OCI-M2 (cell line): ENCODE measurements around the gene HIGD2A.

Experiments used
- DNase-seq: peaks from one replicate; lab custom pipeline; 2025; ENCODE audit not compliant: unreplicated experiment; lab: John Stamatoyannopoulos, UW

HIGD2A gene

DNA sequence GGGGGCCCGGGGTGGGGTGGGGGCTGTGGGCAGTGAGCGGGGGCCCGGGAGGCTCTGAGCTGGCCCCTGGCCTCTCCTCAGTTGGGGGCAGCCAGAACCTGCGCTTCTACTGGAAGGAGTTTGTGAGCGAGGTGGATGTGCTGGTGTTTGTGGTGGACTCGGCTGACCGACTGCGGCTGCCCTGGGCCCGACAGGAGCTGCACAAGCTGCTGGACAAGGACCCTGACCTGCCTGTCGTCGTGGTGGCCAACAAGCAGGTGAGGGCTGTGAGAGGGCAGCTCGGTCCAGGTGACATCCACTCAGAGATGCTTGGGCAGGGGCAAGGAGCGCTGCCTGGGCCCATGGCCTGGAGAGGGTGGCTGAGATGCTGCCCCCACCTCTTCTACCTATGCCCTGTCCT lies 19.8 kb upstream of the HIGD2A start:
- DNase-seq, result no peak

DNA sequence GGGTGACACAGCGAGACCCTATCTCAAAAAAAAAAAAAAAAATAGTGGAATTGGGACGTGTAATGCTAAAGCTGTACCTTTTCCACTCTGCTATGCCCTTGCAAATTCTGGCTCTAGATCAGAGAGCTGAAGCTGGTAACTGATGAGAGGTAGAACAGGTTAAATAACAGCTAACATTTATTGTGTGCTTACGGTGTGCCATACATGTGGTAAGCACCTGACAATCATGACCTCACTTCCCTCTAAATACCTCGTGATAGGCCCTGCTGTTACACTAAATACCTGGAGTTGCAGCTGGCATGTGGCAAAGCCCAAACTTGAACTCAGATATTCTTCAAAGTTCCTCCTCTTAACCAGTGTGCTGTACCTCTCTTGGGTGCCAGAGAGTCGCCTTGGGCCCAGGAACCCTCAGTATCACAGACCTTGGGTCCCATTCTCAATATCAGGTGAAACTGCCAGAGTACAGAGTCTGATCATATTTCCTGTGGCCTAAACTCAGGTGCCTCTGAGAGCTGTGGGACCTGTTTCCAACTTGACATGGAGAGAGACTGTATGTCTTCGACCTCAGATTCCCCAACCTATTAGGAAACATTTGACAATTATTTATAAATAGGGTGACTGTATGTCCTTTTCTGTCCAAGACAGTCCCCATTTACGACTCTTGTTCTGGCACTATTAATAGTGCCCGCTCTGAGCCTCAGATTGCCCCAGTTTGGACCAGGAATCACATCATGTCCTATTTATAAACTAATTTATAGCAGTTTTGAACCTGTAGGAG lies 18.4 kb upstream of the HIGD2A start:
- no peak for DNase-seq

DNA sequence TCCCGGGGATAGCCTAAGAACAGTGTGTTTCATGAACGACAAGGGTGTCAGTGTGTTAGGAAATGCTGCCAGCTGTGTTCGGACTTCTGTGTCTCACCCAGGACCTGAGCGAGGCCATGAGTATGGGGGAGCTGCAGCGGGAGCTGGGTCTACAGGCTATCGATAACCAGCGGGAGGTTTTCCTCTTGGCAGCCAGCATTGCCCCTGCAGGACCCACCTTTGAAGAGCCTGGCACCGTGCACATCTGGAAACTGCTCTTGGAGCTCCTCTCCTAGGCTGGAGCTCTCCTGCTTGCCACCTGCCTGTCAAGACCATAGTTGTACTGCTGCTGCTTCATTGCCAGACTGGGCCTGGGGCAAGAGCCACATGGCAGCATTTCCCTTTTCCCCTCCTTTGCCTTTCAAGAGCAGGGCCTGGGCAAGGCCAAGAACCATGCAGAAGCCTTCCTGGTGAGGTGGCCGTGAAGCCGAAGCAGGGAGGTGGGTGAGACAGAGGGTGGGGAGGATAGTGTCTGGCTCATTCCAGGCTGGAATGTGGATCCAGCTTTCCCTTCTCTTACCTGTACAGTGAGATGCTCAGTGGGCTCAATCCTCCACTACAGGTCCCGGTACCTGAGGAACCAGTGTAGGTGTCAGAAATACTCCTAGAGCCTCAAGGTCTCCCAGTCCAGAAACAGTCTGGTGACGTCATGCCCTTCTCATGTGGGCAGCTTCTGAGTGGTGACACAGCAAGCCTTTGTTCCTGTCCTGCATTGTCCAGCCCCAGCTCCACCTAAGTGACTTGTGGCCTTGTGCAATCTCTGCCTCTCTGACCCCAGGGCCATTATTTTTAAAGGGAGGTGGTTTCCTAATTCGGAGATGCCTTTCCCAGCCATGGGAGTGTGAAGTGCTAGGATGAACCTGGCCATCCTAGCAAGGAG lies 16.7 kb upstream of the HIGD2A start:
- no peak for DNase-seq

DNA sequence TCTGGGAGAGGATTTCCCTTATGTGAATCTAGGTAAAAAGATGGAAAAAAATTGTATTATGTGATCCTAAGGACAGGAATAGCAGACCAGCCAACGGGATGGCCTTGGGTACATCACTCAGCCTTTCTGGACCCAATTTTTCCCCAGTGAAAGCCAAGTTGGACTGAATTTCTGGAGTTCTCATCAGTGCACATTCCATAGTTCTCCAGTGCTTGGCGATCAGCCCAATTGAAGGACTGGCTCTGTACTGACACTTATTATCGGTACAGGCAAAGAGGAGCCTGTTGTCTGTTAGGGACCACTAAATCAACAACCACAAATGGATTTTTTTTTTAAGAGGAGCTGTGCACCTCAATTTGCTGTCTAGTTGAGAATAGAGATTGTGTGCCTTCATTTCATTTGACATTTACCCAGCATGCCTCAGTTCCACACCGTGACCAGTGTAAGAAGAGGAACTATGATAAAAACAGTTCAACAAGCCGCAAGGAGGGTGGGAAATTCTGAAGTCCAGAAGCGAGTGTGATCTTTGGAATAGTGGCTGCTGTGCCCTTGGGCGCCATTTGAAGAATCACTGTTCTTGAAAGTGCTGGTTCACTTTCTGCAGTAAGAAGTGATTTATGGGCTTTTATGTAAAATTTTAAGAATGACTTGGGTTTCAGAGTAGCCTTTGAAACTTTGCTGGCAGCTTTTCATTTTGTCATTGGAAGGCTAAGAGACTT lies 15.3 kb upstream of the HIGD2A start:
- no peak for DNase-seq

DNA sequence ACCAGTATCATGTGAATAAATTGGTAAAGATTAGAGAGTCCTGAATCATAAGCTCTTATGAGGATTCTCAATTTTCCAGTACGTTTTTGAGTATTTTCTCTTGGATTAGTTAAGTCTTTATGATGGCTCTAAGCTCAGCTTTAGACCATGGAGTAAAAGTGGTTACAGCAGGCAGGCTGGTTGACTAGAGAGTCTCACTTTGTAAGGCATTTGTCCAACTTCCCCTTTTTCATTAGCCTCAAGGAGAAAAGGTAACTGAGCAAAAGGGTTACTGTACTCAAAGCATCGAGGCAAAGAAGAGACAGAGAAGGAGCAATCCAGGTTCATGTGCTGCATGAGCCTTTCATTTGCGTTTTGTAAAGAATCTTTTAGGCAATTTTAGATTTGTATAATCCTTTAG lies 8.7 kb upstream of the HIGD2A start:
- no peak for DNase-seq

DNA sequence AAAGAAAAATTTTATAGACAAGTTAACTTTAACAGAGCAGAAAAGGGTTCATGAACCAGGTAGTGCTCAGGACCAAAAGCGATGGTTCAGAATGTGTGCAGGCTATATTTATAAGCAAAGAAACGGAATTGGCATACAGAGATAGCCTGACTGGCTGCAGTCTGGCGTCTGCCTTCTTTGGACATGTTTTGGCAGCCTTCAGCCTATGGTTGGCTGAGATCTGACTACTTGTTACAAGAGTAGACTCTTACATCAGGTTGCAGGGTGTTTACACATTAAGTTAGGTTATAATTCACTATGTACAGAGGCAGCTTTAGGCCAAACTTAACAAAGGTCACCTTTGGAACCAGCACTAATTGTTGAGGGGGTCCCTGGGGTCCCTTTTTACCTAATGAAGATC lies 7.1 kb upstream of the HIGD2A start:
- no peak for DNase-seq

DNA sequence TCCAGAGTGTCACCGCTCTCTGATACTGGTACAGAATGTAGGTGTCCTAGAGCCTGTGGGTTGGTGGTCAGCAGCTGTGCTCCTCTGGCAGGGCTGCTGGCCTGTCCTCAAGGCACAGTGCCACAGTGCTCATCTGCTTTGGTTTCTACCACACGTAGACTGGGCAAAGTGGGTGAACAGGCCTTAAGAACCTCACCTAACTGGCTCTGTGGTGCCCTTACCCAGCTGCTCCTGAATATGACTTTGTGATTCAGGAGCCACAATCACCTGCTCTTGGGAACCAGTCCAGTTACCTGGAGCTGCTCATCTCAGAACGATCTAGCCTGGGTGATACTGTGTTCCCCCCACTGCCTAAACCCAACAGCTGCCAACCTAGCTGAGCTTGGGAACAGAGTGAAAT lies 6.6 kb upstream of the HIGD2A start:
- DNase-seq, result no peak

DNA sequence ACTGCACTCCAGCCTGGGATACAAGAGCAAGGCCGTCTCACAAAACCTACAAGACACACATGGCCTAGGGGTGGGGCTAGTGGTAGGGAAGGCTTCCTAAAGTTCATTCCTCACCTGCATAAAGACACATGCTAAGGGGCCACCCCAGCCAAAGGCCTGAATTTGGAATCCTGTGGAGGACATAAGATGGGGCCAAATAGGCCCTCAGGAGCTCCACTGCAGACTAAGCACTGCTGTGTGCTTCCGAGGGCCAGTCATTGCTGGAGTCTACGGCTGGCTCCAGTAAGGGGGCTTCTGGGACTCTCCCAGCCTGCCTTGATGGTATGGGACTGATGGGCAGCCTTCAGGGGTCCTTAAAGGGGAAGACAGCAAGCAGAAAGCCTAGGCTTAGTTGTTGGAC lies 5.8 kb upstream of the HIGD2A start:
- no peak for DNase-seq

DNA sequence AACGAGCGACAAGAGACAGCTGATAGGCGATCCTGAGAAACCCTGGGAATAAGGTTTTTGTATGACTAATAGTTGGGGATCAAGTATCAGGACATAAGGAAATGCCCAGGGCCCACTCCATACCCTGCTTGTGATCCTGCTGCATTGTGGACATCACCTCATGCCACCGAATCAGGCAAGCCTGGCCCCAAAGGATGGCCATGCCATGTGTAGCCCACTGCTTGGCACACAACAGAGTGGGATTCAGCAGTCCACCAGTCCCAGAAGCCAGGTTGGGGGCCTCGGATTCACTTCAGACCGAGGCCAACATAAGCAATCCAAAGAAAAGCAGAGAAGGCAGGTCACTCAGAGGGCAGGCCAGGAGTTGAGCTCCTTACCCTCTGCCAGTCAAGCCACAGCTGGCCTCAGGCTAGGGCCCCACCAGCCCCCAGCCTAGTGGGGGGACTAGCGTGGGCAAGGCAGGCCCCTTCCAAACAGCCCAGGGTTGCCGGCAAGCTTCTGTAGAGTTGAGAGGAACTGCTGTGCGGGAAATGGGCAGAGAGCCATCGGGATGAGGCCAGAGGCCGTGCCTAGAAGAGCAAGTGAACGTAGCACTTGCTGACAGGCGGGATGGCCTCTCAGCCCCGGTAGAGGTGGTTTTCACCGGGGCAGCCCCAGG lies 5.2 kb upstream of the HIGD2A start:
- no peak for DNase-seq

DNA sequence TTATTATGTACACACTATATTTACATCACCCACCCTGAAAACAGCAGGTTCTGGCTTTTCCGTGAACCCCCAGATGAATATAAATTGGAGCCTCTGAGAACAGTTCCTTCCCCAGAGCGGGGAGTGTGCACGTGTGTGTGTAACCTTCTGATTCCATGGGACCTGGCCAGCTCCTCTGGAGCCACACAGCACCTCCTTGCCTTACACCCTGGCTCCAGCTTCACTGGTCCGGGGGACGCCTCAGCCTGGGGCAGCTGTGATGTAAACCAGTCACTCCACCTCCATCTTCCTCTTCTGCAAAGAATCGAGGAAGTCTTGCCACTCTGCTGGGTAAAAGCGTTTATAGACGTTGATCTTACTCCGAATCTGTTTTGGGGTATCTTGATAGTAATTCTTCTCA lies 4.6 kb upstream of the HIGD2A start:
- DNase-seq, result no peak

DNA sequence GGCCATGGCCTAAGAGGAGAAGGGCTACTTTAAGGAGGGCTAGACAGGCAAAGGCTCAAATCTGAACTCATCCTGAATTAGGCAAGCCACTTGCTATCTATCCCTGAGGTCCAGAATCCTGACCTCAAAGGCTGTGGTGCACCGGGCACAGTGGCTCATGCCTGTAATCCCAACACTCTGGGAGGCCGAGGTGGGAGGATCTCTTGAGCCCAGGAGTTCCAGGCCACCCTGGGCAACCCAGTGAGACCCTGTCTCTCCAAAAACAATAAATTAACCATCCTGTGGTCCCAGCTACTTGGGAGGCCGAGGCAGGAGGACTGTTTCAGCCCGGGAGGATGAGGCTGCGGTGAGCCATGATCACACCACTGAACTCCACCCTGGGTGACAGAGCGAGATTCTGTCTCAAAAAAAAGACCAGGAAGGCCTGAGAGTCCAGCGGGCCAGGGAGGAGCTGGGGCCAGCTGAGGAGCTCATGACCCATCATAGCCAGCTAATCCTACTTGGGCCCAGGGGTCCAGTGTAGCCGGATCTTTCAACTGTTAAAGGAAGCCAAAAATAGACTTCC lies 4.1 kb upstream of the HIGD2A start:
- DNase-seq, result no peak

DNA sequence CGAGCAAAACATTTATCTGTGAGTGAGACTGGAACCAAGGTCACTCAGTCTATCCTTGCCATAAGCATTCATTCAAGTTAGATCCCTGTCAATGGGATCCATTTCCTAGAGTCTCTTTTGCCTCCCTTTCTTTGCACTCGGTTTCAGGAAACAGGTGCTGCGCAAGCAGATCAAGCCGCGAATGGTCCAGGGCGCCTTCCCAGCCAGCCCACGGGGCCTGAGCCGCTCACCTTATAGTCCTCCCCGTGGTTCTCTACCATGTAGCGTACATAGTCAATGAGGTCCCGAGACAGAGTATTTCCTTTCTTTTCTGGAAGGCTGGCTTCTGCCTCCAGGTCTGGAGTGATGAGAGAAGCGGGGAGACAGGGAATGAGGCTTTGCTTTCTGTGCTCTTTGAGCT lies 3.6 kb upstream of the HIGD2A start:
- DNase-seq, result no peak

DNA sequence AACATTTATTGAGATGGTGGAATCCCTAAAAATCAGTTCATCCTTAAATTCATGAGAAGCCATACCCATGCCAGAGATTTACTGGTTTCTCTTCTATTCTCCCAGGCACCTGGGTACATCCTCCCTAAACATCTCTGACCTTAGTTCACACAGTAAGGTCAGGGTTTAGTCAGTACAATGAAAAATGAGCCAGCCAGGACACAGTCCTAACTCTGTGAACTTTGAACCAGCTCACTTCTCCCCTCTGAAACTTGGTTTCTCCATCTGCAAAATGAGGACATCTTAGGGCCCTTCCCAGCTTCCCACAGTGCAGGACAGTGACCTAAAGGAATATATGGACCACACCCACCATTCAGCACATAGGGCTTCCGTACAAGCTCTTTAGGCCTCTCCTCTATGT lies 2.1 kb upstream of the HIGD2A start:
- no peak for DNase-seq

DNA sequence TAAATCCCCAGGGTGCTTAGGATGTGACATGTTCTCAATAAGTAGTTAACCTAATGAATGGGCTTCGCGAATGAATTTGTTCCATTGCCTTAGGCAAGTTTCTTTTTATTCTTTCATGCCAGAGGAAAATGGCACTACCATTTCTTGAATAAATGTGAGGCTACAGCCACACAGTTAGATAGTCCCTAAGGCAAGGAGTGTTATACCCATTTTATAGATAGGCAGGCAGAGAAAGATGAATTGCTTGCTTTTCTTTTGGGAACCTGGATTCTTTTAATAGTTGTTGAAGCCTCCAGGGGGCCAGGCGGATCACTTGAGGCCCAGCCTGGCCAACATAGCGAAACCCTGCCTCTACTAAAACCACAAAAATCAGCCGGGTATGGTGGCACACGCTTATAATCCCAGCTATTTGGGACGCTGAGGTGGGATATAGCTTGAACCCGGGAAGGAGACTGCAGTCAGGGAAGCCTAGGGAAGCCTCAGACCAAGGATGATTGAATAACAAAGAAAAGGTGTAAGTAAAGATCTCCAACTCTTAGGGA lies 1.1 kb upstream of the HIGD2A start:
- no peak for DNase-seq

DNA sequence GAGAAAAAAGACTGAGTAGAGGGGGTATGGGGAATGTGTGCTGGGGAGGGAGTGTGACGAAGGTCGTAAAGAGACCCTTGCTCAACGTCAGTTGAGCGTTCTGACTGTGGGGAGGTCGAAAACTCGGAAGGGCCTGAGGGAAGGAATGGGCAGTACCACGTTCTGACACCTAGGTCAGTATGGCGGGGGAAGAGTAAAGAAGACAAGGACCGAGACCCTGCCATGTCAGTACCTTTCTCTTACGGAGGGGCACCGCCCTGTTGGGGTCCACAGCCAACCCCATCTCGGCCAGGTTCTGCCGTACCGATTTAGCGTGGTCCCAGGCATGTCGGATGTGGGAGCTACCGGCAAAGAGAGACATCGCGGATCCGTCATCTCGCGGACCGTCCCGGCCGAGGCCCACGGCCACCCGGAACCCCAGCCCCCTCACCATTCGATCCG lies 528 bp upstream of the HIGD2A start:
- no peak for DNase-seq

DNA sequence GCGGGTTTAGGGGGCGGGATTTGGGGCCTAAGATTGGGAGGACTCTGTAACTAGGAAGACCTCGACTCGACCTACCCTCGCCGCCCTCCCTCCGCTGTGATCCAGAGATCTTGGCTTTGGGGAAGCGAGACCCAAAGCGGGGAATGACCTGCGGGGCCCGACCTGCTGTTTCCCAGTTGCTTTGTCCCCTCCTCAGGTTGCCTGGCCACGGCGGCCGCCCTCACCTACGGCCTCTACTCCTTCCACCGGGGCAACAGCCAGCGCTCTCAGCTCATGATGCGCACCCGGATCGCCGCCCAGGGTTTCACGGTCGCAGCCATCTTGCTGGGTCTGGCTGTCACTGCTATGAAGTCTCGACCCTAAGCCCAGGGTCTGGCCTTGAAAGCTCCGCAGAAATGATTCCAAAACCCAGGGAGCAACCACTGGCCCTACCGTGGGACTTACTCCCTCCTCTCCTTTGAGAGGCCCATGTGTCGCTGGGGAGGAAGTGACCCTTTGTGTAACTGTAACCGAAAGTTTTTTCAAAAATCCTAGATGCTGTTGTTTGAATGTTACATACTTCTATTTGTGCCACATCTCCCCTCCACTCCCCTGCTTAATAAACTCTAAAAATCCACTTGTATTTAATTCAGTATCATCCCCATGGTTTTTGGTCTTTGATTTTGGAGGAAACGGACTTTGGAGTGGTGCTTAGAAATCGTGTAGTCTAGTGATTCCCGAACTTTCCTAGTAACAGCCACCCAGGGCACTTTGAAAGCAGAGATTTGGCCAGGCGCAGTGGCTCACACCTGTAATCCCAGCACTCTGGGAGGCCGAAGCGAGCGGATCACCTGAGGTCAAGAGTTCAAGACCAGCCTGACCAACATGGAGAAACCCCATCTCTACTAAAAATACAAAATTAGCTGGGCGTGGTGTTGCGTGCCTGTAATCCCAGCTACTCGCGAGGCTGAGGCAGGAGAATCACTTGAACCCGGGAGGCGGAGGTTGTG lies 878 bp downstream of the HIGD2A start:
- no peak for DNase-seq

DNA sequence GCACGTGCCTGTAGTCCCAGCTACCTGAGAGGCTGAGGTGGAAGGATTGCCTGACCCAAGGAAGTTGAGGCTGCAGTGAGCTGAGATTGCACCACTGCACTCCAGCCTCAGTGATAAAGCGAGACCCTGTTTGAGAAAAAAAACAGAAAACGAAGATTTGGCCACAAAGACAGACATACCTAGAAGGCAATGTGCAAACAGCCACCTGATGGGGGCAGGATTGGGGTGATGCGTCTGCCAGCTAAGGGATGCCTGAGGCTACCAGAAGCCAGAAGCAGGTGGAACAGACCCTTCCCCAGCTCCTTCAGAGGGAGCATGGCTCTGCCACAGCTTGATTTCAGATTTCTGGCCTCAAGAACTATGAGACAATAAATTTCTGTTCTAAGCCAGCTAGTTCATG lies 2.9 kb downstream of the HIGD2A start:
- DNase-seq, result no peak

DNA sequence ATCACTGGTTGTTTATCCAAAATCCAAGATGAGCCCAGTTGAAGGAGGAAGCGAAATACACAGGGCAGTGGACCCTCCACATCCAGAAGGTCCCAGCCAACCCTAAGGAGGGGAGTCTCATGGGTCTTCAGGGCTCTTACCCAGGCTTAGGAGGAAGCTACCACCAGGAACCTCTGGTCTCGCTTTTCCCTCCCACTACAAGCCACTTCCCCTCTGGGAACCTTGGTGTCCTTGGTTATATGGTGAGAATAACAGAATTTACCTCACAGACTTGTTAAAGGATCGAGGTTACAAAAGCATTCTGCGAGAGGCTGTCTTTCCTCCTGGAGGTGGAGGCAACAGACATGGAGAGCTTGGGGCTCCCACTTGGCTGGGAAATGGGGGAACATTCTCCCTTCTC lies 3.4 kb downstream of the HIGD2A start:
- DNase-seq, result no peak

DNA sequence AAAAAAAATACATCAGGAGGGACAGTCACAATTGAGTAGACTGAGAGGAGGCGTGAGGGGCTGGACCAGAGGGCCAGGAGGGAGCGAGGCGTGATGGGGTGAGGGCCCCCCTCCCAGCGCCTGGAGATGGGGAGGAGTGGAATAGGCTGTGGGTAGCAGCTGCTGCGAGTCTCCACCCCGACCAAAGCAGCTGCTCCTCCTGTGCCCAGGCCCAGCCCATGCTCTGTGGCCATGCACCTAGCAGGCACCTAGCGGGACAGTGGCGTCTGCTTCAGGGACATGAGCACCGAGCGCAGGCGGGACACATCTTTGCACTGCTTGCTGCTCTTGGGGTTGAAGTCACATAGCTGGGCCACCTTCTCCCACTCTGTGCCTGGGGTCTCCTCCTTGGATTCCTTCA lies 4.0 kb downstream of the HIGD2A start:
- no peak for DNase-seq
